HCT116 (cell line): ENCODE measurements around the gene B4GALNT2. TPM values are rescaled to one million over a fixed set of nuclear protein-coding genes. Genes with fewer than 3 reads are reported as not detected.

ENCODE experiments used
- ATAC-seq: fragments of 200-7000 bp; cut with Tn5 transposase; 2 replicates; pipeline ENCODE4 v1.9.1; 2020; ENCODE audit warnings: mild to moderate bottlenecking, moderate library complexity
- BruUV-seq: library from RNA; stranded (reverse); fragments of 400-500 nt; replicated peaks from 2 replicates; lab custom pipeline; 2021; lab: Mats Ljungman, UMichigan
- CTCF ChIA-PET: fragments of 300-600 bp; sonication (Branson Sonifier 250); formaldehyde crosslinking; loops from one replicate; lab custom pipeline; 2021; ENCODE audit warnings: antibody characterized with exemption; lab: Charles Lee
- POLR2A ChIA-PET: fragments of 300-600, 350-600 bp; sonication (Branson Sonifier 250); formaldehyde crosslinking; loops from one replicate; lab custom pipeline; 2021; ENCODE audit warnings: antibody characterized with exemption; lab: Charles Lee
- RAD21 ChIA-PET, 2 experiments: fragments of 300-600 bp; sonication (Branson Sonifier 250); formaldehyde crosslinking; loops; one replicate each; lab custom pipeline; 2023; ENCODE audit warnings: low total read pairs in 2 of 2; ENCODE audit not compliant: uncharacterized antibody in 2 of 2, unreplicated experiment in 2 of 2, low non-redundant PET in 1 of 2; lab: Charles Lee
- DNase-seq: peaks from one replicate; pipeline ENCODE4 v3.0.0-alpha.2; 2010; ENCODE audit warnings: low read depth, low spot score
- H2AFZ ChIP-seq: fragments of 200-600 bp; shearing (Covaris generic), sonication (generic); 2 replicates; pipeline ENCODE4 v1.6.1; 2017; ENCODE audit warnings: low read depth, mixed run types, mixed read lengths, antibody characterized with exemption, low read length; ENCODE audit not compliant: poor library complexity, severe bottlenecking
- H3K27ac ChIP-seq: 2 replicates; pipeline ENCODE4 v1.5.1; 2012; ENCODE audit warnings: low read depth, low read length
- H3K27me3 ChIP-seq: fragments of 200-600 bp; sonication (generic); 2 replicates; pipeline ENCODE4 v1.6.1; 2016; ENCODE audit warnings: mixed run types, low read length, mixed read lengths; ENCODE audit not compliant: insufficient read depth
- H3K36me3 ChIP-seq, 2 experiments: fragments of 200-500 bp in 1 of 2; fragments of 200-600 bp in 1 of 2; sonication (Bioruptor generic) in 1 of 2; sonication (generic) in 1 of 2; 2 replicates each; pipeline versions ENCODE4 v1.5.1 to v1.6.1; 2014 to 2016; ENCODE audit warnings: low read length in 2 of 2, inconsistent platforms in 1 of 2, mixed read lengths in 1 of 2, mixed run types in 1 of 2; ENCODE audit not compliant: insufficient read depth in 2 of 2, control insufficient read depth in 1 of 2
- H3K4me1 ChIP-seq, 2 experiments: fragments of 200-600 bp in 1 of 2; sonication (generic) in 1 of 2; 2 replicates each; pipeline versions ENCODE4 v1.5.1 to v1.6.1; 2012 to 2017; ENCODE audit warnings: low read length in 2 of 2, inconsistent platforms in 1 of 2, mild to moderate bottlenecking in 1 of 2, mixed read lengths in 1 of 2, mixed run types in 1 of 2, moderate library complexity in 1 of 2; ENCODE audit not compliant: insufficient read depth in 2 of 2, control insufficient read depth in 1 of 2
- H3K4me2 ChIP-seq: fragments of 200-600 bp; sonication (generic); 2 replicates; pipeline ENCODE4 v1.6.1; 2017; ENCODE audit warnings: mixed run types, low read length, mixed read lengths
- H3K4me3 ChIP-seq, 2 experiments: fragments of 200-600 bp in 1 of 2; sonication (generic) in 1 of 2; replicated peaks in 1 of 2; 2 replicates each; pipeline ENCODE4 v1.5.1; 2011 to 2016; ENCODE audit warnings: low read length in 2 of 2, control low read depth in 1 of 2, low read depth in 1 of 2, mild to moderate bottlenecking in 1 of 2, mixed read lengths in 1 of 2, mixed run types in 1 of 2
- H3K79me2 ChIP-seq: fragments of 200-600 bp; sonication (generic); 2 replicates; pipeline ENCODE4 v1.6.1; 2017; ENCODE audit warnings: mild to moderate bottlenecking, mixed run types, low read length, moderate library complexity, mixed read lengths; ENCODE audit not compliant: insufficient read depth
- H3K9ac ChIP-seq: fragments of 200-600 bp; sonication (generic); 2 replicates; pipeline ENCODE4 v1.6.1; 2016; ENCODE audit warnings: low read length, mixed read lengths
- H3K9me2 ChIP-seq: fragments of 200-600 bp; sonication (generic), shearing (Covaris generic); 2 replicates; pipeline ENCODE4 v1.6.1; 2017; ENCODE audit warnings: mixed run types, mild to moderate bottlenecking, moderate library complexity; ENCODE audit not compliant: insufficient read depth
- H3K9me3 ChIP-seq, 2 experiments: fragments of 200-500 bp in 1 of 2; fragments of 200-600 bp in 1 of 2; sonication (Bioruptor generic) in 1 of 2; sonication (generic) in 1 of 2; 2 replicates each; pipeline ENCODE4 v1.6.1; 2014 to 2017; ENCODE audit warnings: low read length in 2 of 2, mixed read lengths in 2 of 2, inconsistent platforms in 1 of 2, low read depth in 1 of 2, mild to moderate bottlenecking in 1 of 2, mixed run types in 1 of 2, moderate library complexity in 1 of 2; ENCODE audit not compliant: control insufficient read depth in 1 of 2, insufficient read depth in 1 of 2
- H4K20me1 ChIP-seq: fragments of 200-600 bp; sonication (generic), shearing (Covaris generic); 2 replicates; pipeline ENCODE4 v1.6.1; 2017; ENCODE audit warnings: mixed run types, mild to moderate bottlenecking, moderate library complexity; ENCODE audit not compliant: insufficient read depth
- CBX3 ChIP-seq: IDR thresholded peaks from 2 replicates; pipeline ENCODE4 v1.6.1; 2012; ENCODE audit warnings: low read depth
- CEBPB ChIP-seq: IDR thresholded peaks from 2 replicates; pipeline ENCODE4 v1.6.1; 2012; ENCODE audit warnings: low read depth
- EGR1 ChIP-seq: IDR thresholded peaks from 2 replicates; pipeline ENCODE4 v1.6.1; 2012; ENCODE audit warnings: low read depth
- FOSL1 ChIP-seq: IDR thresholded peaks from 2 replicates; pipeline ENCODE4 v1.6.1; 2012; ENCODE audit warnings: low read depth
- JUND ChIP-seq: IDR thresholded peaks from 2 replicates; pipeline ENCODE4 v1.6.1; 2012
- POLR2A ChIP-seq: IDR thresholded peaks from 2 replicates; pipeline ENCODE4 v1.7.0; 2011; ENCODE audit warnings: borderline replicate concordance; ENCODE audit not compliant: insufficient read depth, insufficient read length; ENCODE audit errors: extremely low read depth
- POLR2AphosphoS5 ChIP-seq: IDR thresholded peaks from 2 replicates; pipeline ENCODE4 v1.6.1; 2011; ENCODE audit warnings: mild to moderate bottlenecking, low read depth, low read length, moderate library complexity
- RAD21 ChIP-seq: IDR thresholded peaks from 2 replicates; pipeline ENCODE4 v1.6.1; 2012; ENCODE audit warnings: low read depth, mild to moderate bottlenecking
- SIN3A ChIP-seq: IDR thresholded peaks from 2 replicates; pipeline ENCODE4 v1.6.1; 2012; ENCODE audit warnings: low read depth
- SP1 ChIP-seq: IDR thresholded peaks from 2 replicates; pipeline ENCODE4 v1.6.1; 2012; ENCODE audit warnings: low read depth
- TCF7L2 ChIP-seq: IDR thresholded peaks from 2 replicates; pipeline ENCODE4 v1.7.0; 2011; ENCODE audit warnings: borderline replicate concordance, inconsistent platforms; ENCODE audit not compliant: insufficient read depth, insufficient read length; ENCODE audit errors: extremely low read depth
- intact Hi-C: fragments of 100-400 bp; cut with micrococcal nuclease; formaldehyde crosslinking; loops from 2 replicates; pipeline ENCODE4 v1.10.0; 2022
- total RNA-seq: library from RNA; stranded (reverse); gene quantifications from one replicate; pipeline ENCODE4 v1.2.1, GENCODE V29; 2021; ENCODE audit not compliant: unreplicated experiment
- TF ChIP-seq, protein P1 (sequence below): IDR thresholded peaks from 2 replicates; pipeline ENCODE4 v1.6.1; 2012

The B4GALNT2 gene
- total RNA-seq, 1 experiment from 2014 or later = not detected

DNA sequence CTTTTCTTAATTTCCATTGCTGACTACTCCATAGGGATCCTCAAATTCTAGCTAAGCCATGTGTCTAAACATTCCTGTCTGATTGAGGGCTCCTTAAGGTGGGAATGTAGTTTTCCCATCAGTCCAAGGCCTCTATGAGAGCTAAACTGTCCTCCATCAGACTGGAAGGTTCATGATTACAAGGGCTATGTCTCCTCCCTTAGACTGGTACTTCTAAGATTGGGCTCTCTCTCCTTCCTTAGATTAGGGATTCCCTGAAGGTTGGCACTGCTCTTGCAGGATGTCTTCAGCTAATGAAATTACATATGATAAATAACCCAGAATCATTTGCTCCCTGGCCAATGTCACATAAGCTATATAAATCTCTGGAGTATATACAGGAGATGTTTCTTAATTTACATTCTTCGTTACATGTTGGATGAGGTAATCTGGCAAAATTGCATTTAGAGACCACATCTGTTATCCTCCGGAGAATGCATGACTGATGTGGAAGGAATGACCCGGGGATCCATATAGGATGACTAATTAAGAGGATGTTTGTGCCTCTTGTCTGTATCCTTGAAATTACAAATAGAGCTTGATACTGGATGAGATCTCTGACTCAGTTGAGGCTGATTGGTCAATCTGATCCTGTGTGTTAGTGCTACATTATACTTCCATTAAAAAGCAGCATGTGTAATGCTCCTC lies 14.2 kb downstream of the B4GALNT2 start:
- ChIA-PET CTCF (interaction anchor here (1.0 to 1.3 kb wide), 2 partner anchors 14 to 411 kb away, joined by 3 read pairs; no protein-coding TSS in a partner anchor), POLR2A (interaction anchor here (1.2 kb wide), 1 partner anchor 45 kb away, joined by 3 read pairs; no protein-coding TSS in a partner anchor), RAD21 (no interaction called here)
- Histone ChIP-seq H4K20me1 (no peaks in the 10 kb centered on the region), H3K9ac (no peak overlapping the region), H3K27me3 (no peaks in the 10 kb centered on the region), H3K27ac (no peak overlapping the region), H2AFZ (peak overlapping the region; percentile 4), H3K9me3 (no peaks in the 10 kb centered on the region), H3K4me3 (no peak overlapping the region), H3K4me2 (peak overlapping the region; percentile 6), H3K9me2 (no peaks in the 10 kb centered on the region), H3K4me1 (peaks cover 0 to 16% of the 10 kb centered on the region in 2 experiments; a peak in 2 of 4 replicates), H3K36me3 (no peaks in the 10 kb centered on the region), H3K79me2 (no peaks in the 10 kb centered on the region)
- no peak; the same call in 1 of the 2 replicates for TF ChIP-seq POLR2AphosphoS5
- TF ChIP-seq RAD21 = no peak
- 0 out of 2 replicates have a peak, but pooled peaks have one; percentile 30 for TF ChIP-seq SIN3A
- TF ChIP-seq, protein P1, sequence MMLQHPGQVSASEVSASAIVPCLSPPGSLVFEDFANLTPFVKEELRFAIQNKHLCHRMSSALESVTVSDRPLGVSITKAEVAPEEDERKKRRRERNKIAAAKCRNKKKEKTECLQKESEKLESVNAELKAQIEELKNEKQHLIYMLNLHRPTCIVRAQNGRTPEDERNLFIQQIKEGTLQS = peak; percentile 61; the same call in 1 of the 2 replicates
- peak; percentile 72 for TF ChIP-seq CEBPB
- TF ChIP-seq POLR2A = no peak
- peak; percentile 89 for TF ChIP-seq JUND
- TF ChIP-seq FOSL1 = peak; percentile 90
- 0 out of 2 replicates have a peak, but pooled peaks have one; percentile 26 for TF ChIP-seq EGR1
- peak; percentile 25 for TF ChIP-seq TCF7L2
- TF ChIP-seq SP1 = peak; percentile 70
- intact Hi-C loops = no loop called here
- ATAC-seq = peak; percentile 88
- BruUV-seq = no TSS peak
- peak; percentile 84 for DNase-seq

DNA sequence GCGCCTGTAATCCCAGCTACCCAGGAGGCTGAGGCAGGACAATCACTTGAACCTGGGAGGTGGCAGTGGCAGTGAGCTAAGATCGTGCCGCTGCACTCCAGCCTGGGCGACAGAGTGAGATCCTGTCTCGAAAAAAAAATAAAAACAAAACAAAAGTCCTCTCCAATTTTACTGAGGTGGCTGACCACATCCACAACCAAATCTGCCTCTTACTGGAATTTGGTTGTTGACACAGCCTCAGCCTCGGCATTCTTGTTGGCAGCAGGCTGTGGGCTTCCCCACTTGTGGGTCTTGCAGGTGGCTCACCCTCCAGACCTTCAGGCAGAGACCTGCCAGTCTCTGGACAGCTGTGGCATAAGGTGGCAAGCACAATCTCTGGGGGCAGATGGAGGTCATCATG lies 15.6 kb downstream of the B4GALNT2 start:
- Histone ChIP-seq H3K9ac (no peak overlapping the region), H2AFZ (no peak overlapping the region), H4K20me1 (no peaks in the 10 kb centered on the region), H3K27ac (no peak overlapping the region), H3K9me3 (no peaks in the 10 kb centered on the region), H3K27me3 (no peaks in the 10 kb centered on the region), H3K4me1 (peaks cover 0 to 16% of the 10 kb centered on the region in 2 experiments; a peak in 2 of 4 replicates), H3K9me2 (no peaks in the 10 kb centered on the region), H3K36me3 (no peaks in the 10 kb centered on the region), H3K79me2 (no peaks in the 10 kb centered on the region), H3K4me3 (no peak overlapping the region), H3K4me2 (no peak overlapping the region)
- ATAC-seq = no peak
- no TSS peak for BruUV-seq
- CTCF ChIA-PET = interaction anchor here (1.3 kb wide), 2 partner anchors 32 to 409 kb away, joined by 3 to 4 read pairs; no protein-coding TSS in a partner anchor
- DNase-seq = no peak
- POLR2A ChIA-PET = no interaction called here
- RAD21 ChIA-PET = no interaction called here
- intact Hi-C loops = no loop called here
- no peak for TF ChIP-seq CBX3
- TF ChIP-seq, protein P1 = no peak
- TF ChIP-seq SP1 = no peak
- TF ChIP-seq, all 23 proteins: peak for 0
